H1 (cell line): ENCODE measurements around the gene PHLPP2. TPM values are rescaled to one million over a fixed set of nuclear protein-coding genes. Genes with fewer than 3 reads are reported as not detected.

Experiments used
- CTCF ChIA-PET: fragments of 300-600 bp; sonication (Branson Sonifier 250); formaldehyde crosslinking; loops from one replicate; lab custom pipeline; 2021; ENCODE audit not compliant: partially characterized antibody; lab: Charles Lee
- POLR2A ChIA-PET: fragments of 300-600 bp; sonication (Branson Sonifier 250); formaldehyde crosslinking; loops from one replicate; lab custom pipeline; 2021; ENCODE audit warnings: inconsistent platforms; ENCODE audit not compliant: partially characterized antibody; lab: Charles Lee
- DNase-seq, 2 experiments: peaks; one replicate each; pipeline versions ENCODE4 v3.0.0 to v3.0.0-alpha.2; 2010 to 2022; ENCODE audit warnings: low spot score in 2 of 2, low read depth in 1 of 2, mixed read lengths in 1 of 2
- FAIRE-seq: peaks from 2 replicates; lab custom pipeline; 2011; peaks lifted over from hg19 to GRCh38; lab: Jason Lieb, UNC
- H2AFZ ChIP-seq: 2 replicates; pipeline ENCODE4 v1.8.1; 2012; ENCODE audit warnings: low read length, inconsistent platforms
- H2AK5ac ChIP-seq: 2 replicates; pipeline ENCODE4 v1.6.1; 2013; ENCODE audit warnings: low read depth, low read length
- H2BK120ac ChIP-seq: replicated peaks from 2 replicates; pipeline ENCODE3; 2013; ENCODE audit warnings: low read depth, low read length, inconsistent platforms
- H2BK12ac ChIP-seq: 2 replicates; pipeline ENCODE4 v1.6.1; 2013; ENCODE audit warnings: low read depth, low read length
- H2BK15ac ChIP-seq: 2 replicates; pipeline ENCODE4 v1.6.1; 2013; ENCODE audit warnings: low read length
- H2BK20ac ChIP-seq: 2 replicates; pipeline ENCODE4 v1.6.1; 2013; ENCODE audit warnings: low read length
- H2BK5ac ChIP-seq: 2 replicates; pipeline ENCODE4 v1.6.1; 2013; ENCODE audit warnings: low read depth, low read length
- H3K14ac ChIP-seq: 2 replicates; pipeline ENCODE4 v1.6.1; 2013; ENCODE audit warnings: inconsistent platforms; ENCODE audit not compliant: insufficient read length
- H3K18ac ChIP-seq: 2 replicates; pipeline ENCODE4 v1.6.1; 2013; ENCODE audit warnings: low read length; ENCODE audit errors: extremely low read depth
- H3K23ac ChIP-seq: 2 replicates; pipeline ENCODE4 v1.6.1; 2013; ENCODE audit warnings: inconsistent platforms; ENCODE audit not compliant: insufficient read length
- H3K23me2 ChIP-seq: 2 replicates; pipeline ENCODE4 v1.6.1; 2013; ENCODE audit warnings: low read depth, low read length
- H3K27ac ChIP-seq: 2 replicates; pipeline ENCODE4 v1.6.1; 2011; ENCODE audit warnings: low read depth, low read length, inconsistent platforms
- H3K27me3 ChIP-seq, 4 experiments: replicated peaks in 1 of 4; 1 replicate in 1 of 4; 2 replicates in 3 of 4; pipeline versions ENCODE4 v1.6.1 to v1.8.1; 2011 to 2013; ENCODE audit warnings: low read length in 3 of 4, mild to moderate bottlenecking in 3 of 4, inconsistent platforms in 2 of 4, mixed read lengths in 2 of 4, moderate library complexity in 1 of 4; ENCODE audit not compliant: control insufficient read depth in 3 of 4, insufficient read depth in 3 of 4; ENCODE audit errors: extremely low read depth in 1 of 4
- H3K36me3 ChIP-seq, 4 experiments: 2 replicates each; pipeline versions ENCODE4 v1.6.1 to v1.8.1; 2011 to 2013; ENCODE audit warnings: mild to moderate bottlenecking in 4 of 4, low read length in 3 of 4, moderate library complexity in 2 of 4, control low read depth in 1 of 4, inconsistent platforms in 1 of 4; ENCODE audit not compliant: insufficient read depth in 4 of 4, control insufficient read depth in 2 of 4
- H3K4ac ChIP-seq: replicated peaks from 2 replicates; pipeline ENCODE3; 2013; ENCODE audit warnings: low read length, low read depth, mixed read lengths, inconsistent platforms; ENCODE audit not compliant: insufficient read length
- H3K4me1 ChIP-seq, 4 experiments: replicated peaks in 1 of 4; 1 replicate in 1 of 4; 2 replicates in 3 of 4; pipeline versions ENCODE4 v1.6.1 to v1.8.1; 2011 to 2013; ENCODE audit warnings: low read length in 3 of 4, inconsistent platforms in 2 of 4, mixed read lengths in 1 of 4; ENCODE audit not compliant: insufficient read depth in 4 of 4, control insufficient read depth in 3 of 4
- H3K4me2 ChIP-seq, 2 experiments: 2 replicates each; pipeline versions ENCODE4 v1.6.1 to v1.8.1; 2011 to 2013; ENCODE audit warnings: low read depth in 2 of 2, low read length in 2 of 2, control low read depth in 1 of 2, inconsistent platforms in 1 of 2, mild to moderate bottlenecking in 1 of 2; ENCODE audit not compliant: insufficient read depth in 1 of 2
- H3K4me3 ChIP-seq, 4 experiments: fragments of 200-600, 300-600 bp in 1 of 4; sonication (generic), shearing (Covaris generic), sonication (Bioruptor Twin) in 1 of 4; 2 replicates each; pipeline versions ENCODE4 v1.5.1 to v1.8.1; 2011 to 2016; ENCODE audit warnings: low read length in 4 of 4, low read depth in 3 of 4, control low read depth in 2 of 4, inconsistent platforms in 2 of 4, mild to moderate bottlenecking in 2 of 4, mixed read lengths in 1 of 4, moderate library complexity in 1 of 4; ENCODE audit not compliant: insufficient read depth in 2 of 4; ENCODE audit errors: extremely low read depth in 1 of 4
- H3K56ac ChIP-seq: replicated peaks from 2 replicates; pipeline ENCODE3; 2013; ENCODE audit warnings: low read depth, mild to moderate bottlenecking, mixed read lengths, low read length, inconsistent platforms; ENCODE audit not compliant: insufficient read length
- H3K79me1 ChIP-seq: 2 replicates; pipeline ENCODE4 v1.6.1; 2013; ENCODE audit warnings: low read depth, low read length, control low read depth
- H3K79me2 ChIP-seq, 2 experiments: 2 replicates each; pipeline versions ENCODE4 v1.6.1 to v1.8.1; 2012 to 2013; ENCODE audit warnings: low read length in 2 of 2, mild to moderate bottlenecking in 2 of 2, inconsistent platforms in 1 of 2; ENCODE audit not compliant: insufficient read depth in 2 of 2, control insufficient read depth in 1 of 2
- H3K9ac ChIP-seq, 4 experiments: replicated peaks in 1 of 4; 1 replicate in 1 of 4; 2 replicates in 3 of 4; pipeline versions ENCODE4 v1.6.1 to v1.8.1; 2011 to 2013; ENCODE audit warnings: low read depth in 3 of 4, low read length in 3 of 4, control low read depth in 2 of 4, mild to moderate bottlenecking in 2 of 4, moderate library complexity in 2 of 4, inconsistent platforms in 1 of 4; ENCODE audit errors: extremely low read depth in 1 of 4
- H3K9me3 ChIP-seq, 2 experiments: 2 replicates each; pipeline versions ENCODE4 v1.6.1 to v1.8.1; 2012 to 2013; ENCODE audit warnings: mild to moderate bottlenecking in 2 of 2, moderate library complexity in 2 of 2, control low read depth in 1 of 2, inconsistent platforms in 1 of 2, low read depth in 1 of 2, low read length in 1 of 2, mixed read lengths in 1 of 2; ENCODE audit not compliant: insufficient read depth in 2 of 2
- H4K20me1 ChIP-seq, 2 experiments: replicated peaks in 1 of 2; 2 replicates each; pipeline versions ENCODE3 to v1.8.1; 2011 to 2013; ENCODE audit warnings: inconsistent platforms in 2 of 2, low read length in 2 of 2, mild to moderate bottlenecking in 1 of 2; ENCODE audit not compliant: insufficient read depth in 2 of 2, control insufficient read depth in 1 of 2
- H4K5ac ChIP-seq: 2 replicates; pipeline ENCODE4 v1.6.1; 2013; ENCODE audit warnings: low read length, low read depth, mixed read lengths, inconsistent platforms; ENCODE audit not compliant: insufficient read length
- H4K8ac ChIP-seq: 2 replicates; pipeline ENCODE4 v1.8.0; 2013; ENCODE audit warnings: mild to moderate bottlenecking, moderate library complexity, low read length, inconsistent platforms; ENCODE audit not compliant: insufficient read depth; ENCODE audit errors: extremely low read depth
- H4K91ac ChIP-seq: replicated peaks from 2 replicates; pipeline ENCODE3; 2013; ENCODE audit warnings: low read length, mixed read lengths, inconsistent platforms; ENCODE audit not compliant: insufficient read length
- ATF2 ChIP-seq: IDR thresholded peaks from 2 replicates; pipeline ENCODE4 v1.6.1; 2012; ENCODE audit warnings: low read length, inconsistent platforms
- CEBPB ChIP-seq: IDR thresholded peaks from 2 replicates; pipeline ENCODE4 v1.6.1; 2012; ENCODE audit warnings: low read depth, low read length
- CHD1 ChIP-seq: IDR thresholded peaks from 2 replicates; pipeline ENCODE4 v1.6.1; 2012; ENCODE audit warnings: low read depth, low read length, improper control_type of control experiment
- CHD2 ChIP-seq: IDR thresholded peaks from 2 replicates; pipeline ENCODE4 v1.6.1; 2012; ENCODE audit warnings: low read length, improper control_type of control experiment
- FOSL1 ChIP-seq: IDR thresholded peaks from 2 replicates; pipeline ENCODE4 v1.6.1; 2011; ENCODE audit warnings: mild to moderate bottlenecking, low read depth, low read length, moderate library complexity; ENCODE audit not compliant: insufficient read depth
- GABPA ChIP-seq: IDR thresholded peaks from 2 replicates; pipeline ENCODE4 v1.6.1; 2011; ENCODE audit warnings: mild to moderate bottlenecking, low read length, moderate library complexity, borderline replicate concordance; ENCODE audit not compliant: insufficient read depth
- MAFK ChIP-seq: IDR thresholded peaks from 2 replicates; pipeline ENCODE4 v1.6.1; 2012; ENCODE audit warnings: low read depth, mild to moderate bottlenecking, improper control_type of control experiment, low read length
- NANOG ChIP-seq: IDR thresholded peaks from 2 replicates; pipeline ENCODE4 v1.6.1; 2011; ENCODE audit warnings: low read length, low read depth, mild to moderate bottlenecking, inconsistent platforms; ENCODE audit not compliant: insufficient read depth, poor library complexity, severe bottlenecking
- POLR2AphosphoS5 ChIP-seq: IDR thresholded peaks from 2 replicates; pipeline ENCODE4 v1.6.1; 2011; ENCODE audit warnings: low read depth, low read length
- SIN3A ChIP-seq, 2 experiments: IDR thresholded peaks in 1 of 2; conservative IDR thresholded peaks in 1 of 2; 2 replicates each; pipeline ENCODE4 v1.6.1; 2011 to 2012; ENCODE audit warnings: low read length in 2 of 2, improper control_type of control experiment in 1 of 2, low read depth in 1 of 2, mild to moderate bottlenecking in 1 of 2
- SIX5 ChIP-seq: IDR thresholded peaks from 2 replicates; pipeline ENCODE4 v1.6.1; 2011; ENCODE audit warnings: mild to moderate bottlenecking, low read depth, low read length
- WGBS, 2 experiments: shearing (Covaris generic) in 1 of 2; methylation state at CpG; one replicate each; pipeline versions ENCODE4 v1.1.6 to v1.1.7; 2013 to 2015; ENCODE audit warnings: low lambda C conversion rate in 2 of 2, mixed read lengths in 2 of 2, inconsistent platforms in 1 of 2, low coverage in 1 of 2, missing lambda C conversion rate in 1 of 2; ENCODE audit not compliant: insufficient replicate concordance in 2 of 2, insufficient coverage in 1 of 2, insufficient read length in 1 of 2; ENCODE audit errors: extremely low coverage in 1 of 2, missing lambda C conversion rate in 1 of 2; 5-methylcytosine and 5-hydroxymethylcytosine counted together
- polyA plus RNA-seq, 7 experiments: library from polyadenylated mRNA; depleted of rRNA in 3 of 7; stranded (reverse) in 5 of 7; unstranded in 2 of 7; fragments of >200 nt in 5 of 7; fragments of 200-250 nt in 2 of 7; gene quantifications; 1 replicate in 5 of 7; 2 replicates in 1 of 7; 4 replicates in 1 of 7; pipeline versions ENCODE4 v1.2.1 to v1.2.3, GENCODE V29; 2011 to 2013; ENCODE audit warnings: missing spikeins in 2 of 7, mixed read lengths in 2 of 7
- total RNA-seq: library from RNA; stranded (reverse); fragmentation: NEBNext Ultra II Directional; extraction: Animal tissue kit (Norgen Biotek cat#: 25700); gene quantifications from 2 replicates; pipeline ENCODE4 v1.2.1, GENCODE V29; 2021

PHLPP2 gene
- total and polyA plus RNA-seq, 2 of the 8 experiments (the other 6 are each of a cell fraction or from before 2014, with no cell fraction given) = 7.3 to 12.9 TPM

- ChIA-PET POLR2A (no interaction called here), CTCF (no interaction called here)
- no peaks in the 10 kb centered on the region for H3K36me3 ChIP-seq
- H2AK5ac ChIP-seq = no peak overlapping the region
- H3K14ac ChIP-seq = no peak overlapping the region
- H3K9me3 ChIP-seq = no peaks in the 10 kb centered on the region
- H3K79me1 ChIP-seq = no peaks in the 10 kb centered on the region
- no peak overlapping the region for H4K5ac ChIP-seq
- H3K4me3 ChIP-seq = no peak overlapping the region
- H4K8ac ChIP-seq = no peak overlapping the region
- H3K4me2 ChIP-seq = no peak overlapping the region
- H3K79me2 ChIP-seq = no peaks in the 10 kb centered on the region
- no peak overlapping the region for H3K4ac ChIP-seq
- H2BK12ac ChIP-seq = no peak overlapping the region
- no peak overlapping the region for H4K91ac ChIP-seq
- no peak overlapping the region for H2BK5ac ChIP-seq
- no peak overlapping the region for H3K27ac ChIP-seq
- H3K18ac ChIP-seq = no peak overlapping the region
- no peak overlapping the region for H3K23ac ChIP-seq
- no peaks in the 10 kb centered on the region for H3K23me2 ChIP-seq
- H2BK15ac ChIP-seq = no peak overlapping the region
- 87% methylated on average over 8 of the region's 8 CpGs; no CpG with 5 or more reads in 1 of the 2 experiments for WGBS, 2 experiments
- no peaks in the 10 kb centered on the region for H3K27me3 ChIP-seq
- H2AFZ ChIP-seq = 0 out of 2 replicates have a peak overlapping the region, but pooled peaks have one; percentile 53
- no peak for FAIRE-seq
- no peak overlapping the region for H2BK20ac ChIP-seq
- no peak overlapping the region for H3K56ac ChIP-seq
- H4K20me1 ChIP-seq = no peaks in the 10 kb centered on the region
- DNase-seq = no peak
- H3K4me1 ChIP-seq = no peaks in the 10 kb centered on the region
- no peak overlapping the region for H3K9ac ChIP-seq
- H2BK120ac ChIP-seq = no peak overlapping the region
- no peak for TF ChIP-seq FOSL1
- TF ChIP-seq POLR2AphosphoS5 = no peak
- no peak for TF ChIP-seq CHD1
- no peak for TF ChIP-seq GABPA
- TF ChIP-seq ATF2 = no peak
- TF ChIP-seq MAFK = no peak
- TF ChIP-seq SIN3A (conservative IDR thresholded peaks at IDR 0.05 in 1 of 2, IDR thresholded peaks at IDR 0.05 in 1 of 2; ENCODE audit: low read depth in 1 of 2, low read length in 2 of 2) = no peak
- TF ChIP-seq SIX5 = no peak
- TF ChIP-seq CEBPB = no peak
- no peak for TF ChIP-seq CHD2
- TF ChIP-seq NANOG = no peak
Measured at GRCh38 chr16:71600822-71601221, 123.7 kb downstream of the PHLPP2 start.
